ENCODE data around the gene PDE9A.

The PDE9A gene

GRCh38 chr21:42673633-42674328 is 20.4 kb downstream of the PDE9A start:
- DNase-seq (ENCODE audit: low read depth): no peak

GRCh38 chr21:42674351-42674940 is 21.0 kb downstream of the PDE9A start:
- no peak for DNase-seq (ENCODE audit: low read depth)

- no peak for DNase-seq (ENCODE audit: low read depth)
Measured at GRCh38 chr21:42675403-42675802, 22.0 kb downstream of the PDE9A start.

DNA sequence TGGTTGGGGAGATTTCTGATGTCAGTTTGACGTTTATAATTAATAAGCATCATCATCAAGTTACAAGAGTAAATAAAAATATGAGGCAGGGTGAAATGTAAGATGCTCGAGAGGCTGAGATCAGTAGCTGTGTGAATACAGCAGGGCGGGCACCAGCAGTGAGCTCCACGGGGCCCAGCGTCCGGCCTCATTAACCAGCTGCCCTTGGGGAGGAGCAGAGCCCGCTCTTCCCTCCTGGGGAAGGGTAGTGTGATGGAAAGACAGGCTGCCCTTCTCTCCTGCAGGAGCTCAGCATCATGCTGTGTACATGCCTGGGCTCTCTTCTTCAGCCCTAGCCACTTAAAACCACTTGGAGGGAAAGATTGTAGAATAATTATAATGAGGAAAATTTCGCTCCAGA is 23.4 kb downstream of the PDE9A start:
- no peak for DNase-seq (ENCODE audit: low read depth)

GRCh38 chr21:42677339-42678321 is 24.2 kb downstream of the PDE9A start:
- DNase-seq (ENCODE audit: low read depth): no peak

GRCh38 chr21:42678618-42679295 is 25.3 kb downstream of the PDE9A start:
- no peak for DNase-seq (ENCODE audit: low read depth)

- DNase-seq (ENCODE audit: low read depth): no peak
Measured at GRCh38 chr21:42679319-42680057, 26.1 kb downstream of the PDE9A start.

- DNase-seq (ENCODE audit: low read depth): no peak
Measured at GRCh38 chr21:42680058-42680330, 26.6 kb downstream of the PDE9A start.

- no peak for DNase-seq (ENCODE audit: low read depth)
Measured at GRCh38 chr21:42680429-42680828, 27.0 kb downstream of the PDE9A start.

DNA sequence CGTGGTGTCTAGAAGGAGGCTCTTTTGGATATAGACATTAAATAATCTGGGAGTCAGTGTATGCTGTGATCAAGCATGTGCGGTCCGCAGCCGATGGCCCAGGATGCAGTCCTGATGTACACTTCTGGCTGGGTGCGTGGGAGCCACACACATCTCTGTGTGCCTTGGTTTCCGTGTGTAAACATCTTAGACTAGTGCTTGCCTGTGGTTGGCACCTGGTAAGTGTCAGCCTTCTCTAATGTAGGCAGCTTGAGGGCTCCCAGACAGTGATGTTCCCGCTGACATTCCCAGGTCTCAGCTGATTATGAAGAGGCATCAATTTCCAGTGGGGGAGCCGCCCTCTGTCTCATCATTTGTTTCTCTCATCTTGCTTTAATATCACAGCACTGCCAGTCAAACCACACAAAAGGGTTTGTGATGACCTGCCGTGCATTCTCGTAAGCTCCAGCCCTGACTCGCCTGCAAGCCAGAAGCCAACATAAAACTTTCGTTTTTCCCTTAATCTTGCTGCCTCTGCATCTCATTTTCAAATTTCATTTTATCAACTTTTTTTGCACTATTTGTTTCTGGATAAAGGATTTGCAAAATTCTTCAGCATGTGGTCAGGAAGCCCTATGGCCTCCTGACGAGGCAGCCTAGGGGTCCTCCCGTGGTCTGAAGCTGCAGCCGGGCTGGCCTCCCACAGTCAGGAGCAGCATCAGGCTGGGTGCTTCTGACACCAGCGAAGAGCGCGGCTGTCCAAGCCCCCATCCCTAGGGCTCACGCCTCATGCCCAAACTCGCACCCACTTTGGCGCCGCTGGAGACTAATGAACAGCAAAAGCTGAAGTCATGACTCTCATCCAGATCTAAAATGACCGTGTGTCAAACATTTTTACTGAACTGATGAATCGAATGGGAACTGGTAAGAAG is 28.1 kb downstream of the PDE9A start:
- DNase-seq (ENCODE audit: low read depth): no peak

DNA sequence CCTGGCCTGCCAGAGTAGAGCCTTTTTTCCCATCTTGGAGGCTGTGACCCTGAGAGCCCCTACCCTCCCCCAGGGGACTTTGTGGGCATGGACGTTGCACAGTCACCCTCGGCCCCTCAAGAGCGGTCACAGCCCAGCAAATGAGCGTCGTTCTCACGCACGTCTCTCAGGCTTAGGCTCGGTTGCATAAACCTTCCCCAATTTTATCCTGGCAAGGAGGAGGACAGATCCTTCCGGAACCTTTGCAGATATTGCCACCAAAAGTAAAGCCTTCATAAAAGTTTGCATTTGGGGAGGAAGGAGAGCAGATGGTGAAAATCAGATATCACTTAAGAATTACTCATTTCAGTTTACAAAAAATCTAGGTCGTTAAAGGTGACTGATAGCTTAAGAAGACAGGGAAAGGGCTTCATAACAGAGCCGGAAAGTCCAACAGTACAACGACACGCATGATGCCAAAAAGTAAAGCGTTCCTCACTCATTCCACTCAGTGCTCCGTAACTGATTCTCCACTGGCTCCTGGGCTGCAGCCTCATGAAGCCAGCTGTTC is 29.3 kb downstream of the PDE9A start:
- DNase-seq (ENCODE audit: low read depth): no peak

GRCh38 chr21:42683371-42684108 is 30.1 kb downstream of the PDE9A start:
- peak; percentile 12 for DNase-seq (ENCODE audit: low read depth)

- DNase-seq (ENCODE audit: low read depth): peak; percentile 35
Measured at GRCh38 chr21:42684109-42684916, 30.9 kb downstream of the PDE9A start.

DNA sequence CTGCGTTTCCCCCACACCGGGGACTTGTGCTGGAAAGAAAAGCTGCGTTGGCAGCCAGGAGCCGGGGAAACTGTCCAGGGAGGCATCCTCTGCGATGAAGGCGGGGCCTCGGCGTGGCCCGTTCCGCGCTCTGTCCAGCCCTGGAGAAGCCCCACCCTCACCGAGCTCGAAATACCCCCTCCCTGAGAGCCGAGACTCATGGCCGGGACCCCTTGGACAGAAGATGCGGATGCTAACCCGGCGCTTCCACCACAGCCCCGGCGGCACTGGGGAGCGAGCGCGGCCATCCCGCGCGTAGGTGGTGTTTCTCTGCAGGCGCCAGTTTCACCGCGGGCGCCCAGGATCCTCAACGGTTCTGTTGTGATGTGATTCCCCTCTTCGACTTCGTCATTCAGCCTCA is 31.6 kb downstream of the PDE9A start:
- DNase-seq (ENCODE audit: low read depth): no peak

- no peak for DNase-seq (ENCODE audit: low read depth)
Measured at GRCh38 chr21:42685954-42686500, 32.6 kb downstream of the PDE9A start.

DNA sequence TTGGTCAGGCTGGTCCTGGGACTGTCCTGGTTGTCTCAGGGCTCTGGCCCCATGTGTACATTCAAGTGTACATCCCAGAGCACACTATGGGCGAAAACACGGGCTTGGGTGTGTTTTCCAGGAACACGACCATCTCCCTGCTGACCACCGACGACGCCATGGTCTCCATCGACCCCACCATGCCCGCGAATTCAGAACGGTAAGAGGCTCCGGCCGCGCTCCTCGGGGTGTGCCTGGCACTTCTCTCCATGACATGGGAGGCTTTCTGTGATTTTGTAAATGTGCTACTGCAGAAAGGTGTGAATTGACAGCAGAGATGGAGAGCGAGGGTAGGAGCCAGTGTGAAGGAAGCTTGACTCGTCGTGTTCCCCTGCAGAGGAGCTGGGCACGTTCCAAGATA is 34.4 kb downstream of the PDE9A start:
- DNase-seq (ENCODE audit: low read depth): no peak

- no peak for DNase-seq (ENCODE audit: low read depth)
Measured at GRCh38 chr21:42688226-42688840, 34.9 kb downstream of the PDE9A start.

DNA sequence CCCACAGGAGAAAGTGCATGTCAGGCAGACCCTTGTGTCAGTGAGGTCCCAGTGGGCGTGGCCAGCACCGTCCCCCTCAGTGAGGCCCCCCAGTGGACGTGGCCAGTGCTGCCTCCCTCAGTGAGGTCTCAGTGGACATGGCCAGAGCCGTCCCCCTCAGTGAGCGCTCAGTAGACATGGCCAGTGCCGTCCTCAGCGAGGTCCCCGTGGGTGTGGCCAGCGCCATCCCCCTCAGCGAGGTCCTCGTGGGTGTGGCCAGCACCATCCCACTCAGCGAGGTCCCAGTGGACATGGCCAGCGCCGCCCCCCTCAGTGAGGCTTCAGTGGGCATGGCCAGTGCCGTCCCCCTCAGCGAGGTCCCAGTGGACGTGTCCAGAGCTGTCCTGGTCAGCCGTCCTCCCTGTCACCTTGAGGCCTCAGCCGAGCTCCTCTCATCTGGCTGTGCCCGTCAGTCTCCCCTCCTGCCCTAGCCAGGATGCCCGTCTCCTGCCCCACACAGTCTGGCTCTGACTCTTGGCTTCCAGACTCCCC is 35.5 kb downstream of the PDE9A start:
- no peak for DNase-seq (ENCODE audit: low read depth)

Data from activated T-cell treated with anti-CD3 and anti-CD28 coated beads for 1 hour (primary cell).